IPS-20b (cell line): Measurements from ENCODE around the gene HDAC3.

Experiments
- H3K27ac ChIP-seq: one replicate; pipeline ENCODE4 v1.5.1; 2013; ENCODE audit warnings: low read length
- H3K27me3 ChIP-seq: 2 replicates; pipeline ENCODE4 v1.6.1; 2013; ENCODE audit warnings: mild to moderate bottlenecking, low read length, inconsistent platforms; ENCODE audit not compliant: insufficient read depth
- H3K36me3 ChIP-seq: 2 replicates; pipeline ENCODE4 v1.6.1; 2013; ENCODE audit warnings: low read depth, mild to moderate bottlenecking, inconsistent platforms, low read length, moderate library complexity; ENCODE audit not compliant: insufficient read depth
- H3K4me1 ChIP-seq: 2 replicates; pipeline ENCODE4 v1.6.1; 2013; ENCODE audit warnings: mild to moderate bottlenecking, control low read depth, inconsistent platforms, low read length, moderate library complexity; ENCODE audit not compliant: insufficient read depth
- H3K4me3 ChIP-seq: 2 replicates; pipeline ENCODE4 v1.5.1; 2013; ENCODE audit warnings: mild to moderate bottlenecking, low read length, inconsistent platforms
- H3K9ac ChIP-seq: 2 replicates; pipeline ENCODE4 v1.6.1; 2013; ENCODE audit warnings: low read depth, mild to moderate bottlenecking, inconsistent platforms, low read length, moderate library complexity
- H3K9me3 ChIP-seq: 2 replicates; pipeline ENCODE4 v1.6.1; 2013; ENCODE audit warnings: mild to moderate bottlenecking, low read depth, low read length, inconsistent platforms; ENCODE audit not compliant: insufficient read depth

Gene HDAC3

GRCh38 chr5:141656396-141656795 is 19.7 kb upstream of the HDAC3 start:
- H3K4me1 ChIP-seq, result peaks cover 6% of the 10 kb centered on the region; the same call in 1 of the 2 replicates
- no peak overlapping the region for H3K27ac ChIP-seq
- H3K9me3 ChIP-seq, result no peaks in the 10 kb centered on the region
- no peaks in the 10 kb centered on the region for H3K27me3 ChIP-seq
- H3K4me3 ChIP-seq, result no peak overlapping the region
- no peak overlapping the region for H3K9ac ChIP-seq
- H3K36me3 ChIP-seq, result peaks cover 70% of the 10 kb centered on the region

GRCh38 chr5:141655020-141655419 is 18.4 kb upstream of the HDAC3 start:
- H3K4me3 ChIP-seq, result no peak overlapping the region
- H3K27ac ChIP-seq, result no peak overlapping the region

GRCh38 chr5:141654298-141654697 is 17.6 kb upstream of the HDAC3 start:
- H3K4me1 ChIP-seq, result peaks cover 9% of the 10 kb centered on the region; the same call in 1 of the 2 replicates
- no peak overlapping the region for H3K9ac ChIP-seq
- no peaks in the 10 kb centered on the region for H3K9me3 ChIP-seq
- no peaks in the 10 kb centered on the region for H3K27me3 ChIP-seq
- no peak overlapping the region for H3K27ac ChIP-seq
- peaks cover 57% of the 10 kb centered on the region for H3K36me3 ChIP-seq
- H3K4me3 ChIP-seq, result no peak overlapping the region

More at GRCh38 chr5:141655020-141655419, 18.4 kb upstream of the HDAC3 start:
- no peaks in the 10 kb centered on the region for H3K27me3 ChIP-seq
- H3K9me3 ChIP-seq, result no peaks in the 10 kb centered on the region
- H3K4me1 ChIP-seq, result peaks cover 9% of the 10 kb centered on the region; the same call in 1 of the 2 replicates
- H3K36me3 ChIP-seq, result peaks cover 65% of the 10 kb centered on the region
- H3K9ac ChIP-seq, result no peak overlapping the region

GRCh38 chr5:141651728-141652105 is 15.1 kb upstream of the HDAC3 start:
- Histone ChIP-seq H3K27ac (no peak overlapping the region), H3K9me3 (no peaks in the 10 kb centered on the region), H3K4me1 (peaks cover 9% of the 10 kb centered on the region; the same call in 1 of the 2 replicates), H3K9ac (peak overlapping the region; percentile 55; the same call in 1 of the 2 replicates), H3K36me3 (peaks cover 43% of the 10 kb centered on the region), H3K27me3 (no peaks in the 10 kb centered on the region), H3K4me3 (peak overlapping the region; percentile 84)

GRCh38 chr5:141650851-141651727 is 14.4 kb upstream of the HDAC3 start, which contains the start of gene FCHSD1:
TSS of gene FCHSD1 (minus strand) at chr5:141651418. CDS start at chr5:141651368, 50 bp downstream.
- H3K27ac ChIP-seq, result no peak within 1 kb of the TSS
- H3K4me1 ChIP-seq, result peaks cover 9% of the 10 kb centered on the region; the same call in 1 of the 2 replicates
- H3K9me3 ChIP-seq, result no peaks in the 10 kb centered on the region
- H3K9ac ChIP-seq, result peak within 1 kb of the TSS; percentile 76; the same call in 1 of the 2 replicates
- H3K36me3 ChIP-seq, result peaks cover 39% of the 10 kb centered on the region
- no peaks in the 10 kb centered on the region for H3K27me3 ChIP-seq
- peak within 1 kb of the TSS; percentile 84 for H3K4me3 ChIP-seq

GRCh38 chr5:141649972-141650371 is 13.3 kb upstream of the HDAC3 start:
- Histone ChIP-seq H3K9ac (no peak overlapping the region), H3K4me3 (peak overlapping the region; percentile 84; the same call in 1 of the 2 replicates), H3K9me3 (no peaks in the 10 kb centered on the region), H3K27ac (no peak overlapping the region), H3K36me3 (peaks cover 31% of the 10 kb centered on the region), H3K4me1 (peaks cover 9% of the 10 kb centered on the region; the same call in 1 of the 2 replicates), H3K27me3 (no peaks in the 10 kb centered on the region)

GRCh38 chr5:141649056-141649688 is 12.5 kb upstream of the HDAC3 start:
- H3K4me3 ChIP-seq, result no peak overlapping the region
- H3K9me3 ChIP-seq, result no peaks in the 10 kb centered on the region
- peaks cover 9% of the 10 kb centered on the region; the same call in 1 of the 2 replicates for H3K4me1 ChIP-seq
- no peak overlapping the region for H3K27ac ChIP-seq
- peaks cover 26% of the 10 kb centered on the region for H3K36me3 ChIP-seq
- no peak overlapping the region for H3K9ac ChIP-seq
- no peaks in the 10 kb centered on the region for H3K27me3 ChIP-seq

GRCh38 chr5:141647851-141648250 is 11.2 kb upstream of the HDAC3 start:
- peaks cover 23% of the 10 kb centered on the region for H3K36me3 ChIP-seq
- H3K4me1 ChIP-seq, result peaks cover 9% of the 10 kb centered on the region; the same call in 1 of the 2 replicates
- H3K4me3 ChIP-seq, result no peak overlapping the region

GRCh38 chr5:141647242-141647641 is 10.6 kb upstream of the HDAC3 start:
- Histone ChIP-seq H3K9ac (no peak overlapping the region), H3K27me3 (no peaks in the 10 kb centered on the region), H3K27ac (no peak overlapping the region), H3K9me3 (no peaks in the 10 kb centered on the region), H3K4me3 (no peak overlapping the region), H3K4me1 (peaks cover 9% of the 10 kb centered on the region; the same call in 1 of the 2 replicates), H3K36me3 (peaks cover 27% of the 10 kb centered on the region)

More at GRCh38 chr5:141647851-141648250, 11.2 kb upstream of the HDAC3 start:
- Histone ChIP-seq H3K27ac (no peak overlapping the region), H3K27me3 (no peaks in the 10 kb centered on the region), H3K9me3 (no peaks in the 10 kb centered on the region), H3K9ac (no peak overlapping the region)

- Histone ChIP-seq H3K9me3 (no peaks in the 10 kb centered on the region), H3K27me3 (no peaks in the 10 kb centered on the region), H3K4me3 (no peak overlapping the region), H3K27ac (no peak overlapping the region), H3K9ac (no peak overlapping the region), H3K36me3 (peaks cover 38% of the 10 kb centered on the region), H3K4me1 (0 out of 2 replicates have a peak, but pooled peaks cover 3% of the 10 kb centered on the region)
Measured at GRCh38 chr5:141646026-141646425, 9.4 kb upstream of the HDAC3 start.

- no peak overlapping the region for H3K27ac ChIP-seq
- peaks cover 6% of the 10 kb centered on the region for H3K27me3 ChIP-seq
- no peak overlapping the region for H3K4me3 ChIP-seq
- no peak overlapping the region for H3K9ac ChIP-seq
- no peaks in the 10 kb centered on the region for H3K9me3 ChIP-seq
- peaks cover 4% of the 10 kb centered on the region; the same call in 1 of the 2 replicates for H3K4me1 ChIP-seq
- H3K36me3 ChIP-seq, result peaks cover 38% of the 10 kb centered on the region
Measured at GRCh38 chr5:141641634-141642267, 5.1 kb upstream of the HDAC3 start.
